GM18907 (cell line): ENCODE measurements around the gene SLC5A11.

Source experiments
- ATAC-seq: cut with Tn5 transposase; IDR thresholded peaks from one replicate; pipeline ENCODE4 v1.9.1; 2021; ENCODE audit warnings: mild to moderate bottlenecking, moderate library complexity; ENCODE audit not compliant: unreplicated experiment

Gene SLC5A11

GRCh38 chr16:24917236-24917635, 71.5 kb downstream of the SLC5A11 start:
- ATAC-seq = no peak

- ATAC-seq = no peak
Observed at GRCh38 chr16:24917891-24918290, 72.1 kb downstream of the SLC5A11 start.

GRCh38 chr16:24918641-24919040, 72.9 kb downstream of the SLC5A11 start:
- ATAC-seq = no peak

GRCh38 chr16:24919536-24919935, 73.8 kb downstream of the SLC5A11 start:
- ATAC-seq = no peak

GRCh38 chr16:24920568-24920967, 74.8 kb downstream of the SLC5A11 start:
- ATAC-seq = no peak

GRCh38 chr16:24921229-24921628, 75.5 kb downstream of the SLC5A11 start:
- no peak for ATAC-seq

GRCh38 chr16:24925163-24925562, 79.4 kb downstream of the SLC5A11 start:
- no peak for ATAC-seq

- no peak for ATAC-seq
Observed at GRCh38 chr16:24929409-24929808, 83.6 kb downstream of the SLC5A11 start.

GRCh38 chr16:24930440-24930839, 84.7 kb downstream of the SLC5A11 start:
- ATAC-seq = no peak

- ATAC-seq = no peak
Observed at GRCh38 chr16:24931091-24931490, 85.3 kb downstream of the SLC5A11 start.

- no peak for ATAC-seq
Observed at GRCh38 chr16:24935336-24935735, 89.6 kb downstream of the SLC5A11 start.

- no peak for ATAC-seq
Observed at GRCh38 chr16:24936151-24936550, 90.4 kb downstream of the SLC5A11 start.

GRCh38 chr16:24939224-24939623, 93.5 kb downstream of the SLC5A11 start:
- ATAC-seq = no peak

- ATAC-seq = no peak
Observed at GRCh38 chr16:24939738-24940137, 94.0 kb downstream of the SLC5A11 start.

- no peak for ATAC-seq
Observed at GRCh38 chr16:24943471-24943870, 97.7 kb downstream of the SLC5A11 start.

GRCh38 chr16:24944206-24944605, 98.4 kb downstream of the SLC5A11 start:
- no peak for ATAC-seq

GRCh38 chr16:24946155-24946554, 100.4 kb downstream of the SLC5A11 start:
- ATAC-seq = no peak

- ATAC-seq = no peak
Observed at GRCh38 chr16:24950275-24950674, 104.5 kb downstream of the SLC5A11 start.

GRCh38 chr16:24953306-24953705, 107.5 kb downstream of the SLC5A11 start:
- ATAC-seq = no peak

GRCh38 chr16:24953721-24954120, 108.0 kb downstream of the SLC5A11 start:
- no peak for ATAC-seq

- no peak for ATAC-seq
Observed at GRCh38 chr16:24954137-24954536, 108.4 kb downstream of the SLC5A11 start.

- ATAC-seq = no peak
Observed at GRCh38 chr16:24955975-24956731, 110.4 kb downstream of the SLC5A11 start.

GRCh38 chr16:24957887-24958286, 112.1 kb downstream of the SLC5A11 start:
- ATAC-seq = no peak
